MM.1S (cell line): ENCODE measurements around the gene SENP8.

Experiments used
- CTCF ChIP-seq: fragments of 300-600 bp; sonication (generic); IDR thresholded peaks from 2 replicates; pipeline ENCODE4 v1.5.1; 2016; ENCODE audit warnings: antibody characterized with exemption, low read length, mixed read lengths
- EZH2phosphoT487 ChIP-seq: fragments of 300-600 bp; sonication (generic); IDR thresholded peaks from 2 replicates; pipeline ENCODE4 v1.6.1; 2018; ENCODE audit warnings: antibody characterized with exemption, low read length

GRCh38 chr15:72169921-72170611 lies 51.9 kb downstream of the SENP8 start:
- TF ChIP-seq EZH2phosphoT487 (no peak), CTCF (no peak)
